ENCODE results near the gene TBC1D10B. TPM values are rescaled to one million over a fixed set of nuclear protein-coding genes. Genes with fewer than 3 reads are reported as not detected.

Gene TBC1D10B
- total and polyA plus RNA-seq, 9 of the 15 experiments (the other 6 are each of a cell fraction or from before 2014, with no cell fraction given) = 2.2 to 55.4 (median 17.5) TPM

DNA sequence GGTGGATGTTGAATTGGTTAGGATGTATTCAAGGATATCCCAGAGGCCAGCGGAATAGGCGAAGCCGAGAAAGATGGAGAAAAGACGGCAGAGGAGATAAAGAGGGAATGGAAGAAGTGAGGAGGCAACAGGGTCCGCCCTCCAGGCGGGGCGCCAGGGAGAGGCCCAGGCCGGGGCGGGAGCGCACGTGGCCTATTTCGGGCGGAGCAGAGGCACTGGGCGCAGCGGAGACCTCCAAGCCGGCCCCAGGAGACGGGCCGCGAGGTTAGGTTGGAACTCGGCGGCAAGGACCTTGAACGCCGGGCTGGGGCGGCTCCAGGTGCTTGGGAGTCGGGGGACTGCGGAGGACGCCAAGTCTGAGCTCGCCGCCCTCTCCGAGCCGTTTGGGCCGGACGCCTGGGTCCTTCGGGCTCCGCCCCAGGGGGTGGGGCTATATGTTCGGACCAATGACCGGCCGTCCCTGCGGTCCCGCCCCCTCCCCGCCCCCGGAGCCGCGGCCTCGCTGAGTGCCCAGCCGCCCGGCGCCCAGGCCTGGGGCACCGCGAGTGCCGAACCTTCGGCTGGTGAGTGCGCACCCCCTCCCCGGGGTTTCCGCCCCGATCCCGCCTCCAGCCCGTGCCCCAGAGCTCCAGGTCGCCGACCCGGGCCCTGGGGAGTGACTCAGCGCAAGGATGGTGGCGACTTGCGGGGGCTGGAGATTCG lies 37.0 kb upstream of the TBC1D10B start, which contains the start of gene ZNF771 (continued):
- TF ChIP-seq, protein P1, sequence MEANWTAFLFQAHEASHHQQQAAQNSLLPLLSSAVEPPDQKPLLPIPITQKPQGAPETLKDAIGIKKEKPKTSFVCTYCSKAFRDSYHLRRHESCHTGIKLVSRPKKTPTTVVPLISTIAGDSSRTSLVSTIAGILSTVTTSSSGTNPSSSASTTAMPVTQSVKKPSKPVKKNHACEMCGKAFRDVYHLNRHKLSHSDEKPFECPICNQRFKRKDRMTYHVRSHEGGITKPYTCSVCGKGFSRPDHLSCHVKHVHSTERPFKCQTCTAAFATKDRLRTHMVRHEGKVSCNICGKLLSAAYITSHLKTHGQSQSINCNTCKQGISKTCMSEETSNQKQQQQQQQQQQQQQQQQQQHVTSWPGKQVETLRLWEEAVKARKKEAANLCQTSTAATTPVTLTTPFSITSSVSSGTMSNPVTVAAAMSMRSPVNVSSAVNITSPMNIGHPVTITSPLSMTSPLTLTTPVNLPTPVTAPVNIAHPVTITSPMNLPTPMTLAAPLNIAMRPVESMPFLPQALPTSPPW (CRISPR knock-in tag; IDR thresholded peaks at IDR 0.05) = no peak
- TF ChIP-seq ESRRA (IDR thresholded peaks at IDR 0.05; ENCODE audit: borderline replicate concordance, low read depth) (no peak), TEAD2 (tag; IDR thresholded peaks at IDR 0.05) (no peak), TBL1XR1 (IDR thresholded peaks at IDR 0.05; ENCODE audit: low read length in 2 of 2) (no peak), NELFE (IDR thresholded peaks at IDR 0.05; ENCODE audit: insufficient read depth, insufficient read length) (no peak), ATF1 (CRISPR knock-in tag; IDR thresholded peaks at IDR 0.05) (0 out of 2 replicates have a peak, but pooled peaks have one; percentile 24), ATF1 (tag; IDR thresholded peaks at IDR 0.05) (peak; percentile 61), SMARCE1 (IDR thresholded peaks at IDR 0.05) (peak; percentile 58), MAFK (IDR thresholded peaks at IDR 0.05; ENCODE audit: low read length) (peak; percentile 19; the same call in 1 of the 2 replicates), PTRF (tag; IDR thresholded peaks at IDR 0.05) (no peak), E2F1 (CRISPR knock-in tag; IDR thresholded peaks at IDR 0.05) (no peak), ELF1 (tag; IDR thresholded peaks at IDR 0.05) (no peak), DIDO1 (tag; IDR thresholded peaks at IDR 0.05; ENCODE audit: low read depth) (no peak; the same call in 1 of the 2 replicates), ZNF23 (CRISPR knock-in tag; IDR thresholded peaks at IDR 0.05) (no peak), CCNT2 (IDR thresholded peaks at IDR 0.05; ENCODE audit: borderline replicate concordance, extremely low read depth, insufficient read length, low read depth, low read length) (peak; percentile 86)
- TF ChIP-seq, protein P2, sequence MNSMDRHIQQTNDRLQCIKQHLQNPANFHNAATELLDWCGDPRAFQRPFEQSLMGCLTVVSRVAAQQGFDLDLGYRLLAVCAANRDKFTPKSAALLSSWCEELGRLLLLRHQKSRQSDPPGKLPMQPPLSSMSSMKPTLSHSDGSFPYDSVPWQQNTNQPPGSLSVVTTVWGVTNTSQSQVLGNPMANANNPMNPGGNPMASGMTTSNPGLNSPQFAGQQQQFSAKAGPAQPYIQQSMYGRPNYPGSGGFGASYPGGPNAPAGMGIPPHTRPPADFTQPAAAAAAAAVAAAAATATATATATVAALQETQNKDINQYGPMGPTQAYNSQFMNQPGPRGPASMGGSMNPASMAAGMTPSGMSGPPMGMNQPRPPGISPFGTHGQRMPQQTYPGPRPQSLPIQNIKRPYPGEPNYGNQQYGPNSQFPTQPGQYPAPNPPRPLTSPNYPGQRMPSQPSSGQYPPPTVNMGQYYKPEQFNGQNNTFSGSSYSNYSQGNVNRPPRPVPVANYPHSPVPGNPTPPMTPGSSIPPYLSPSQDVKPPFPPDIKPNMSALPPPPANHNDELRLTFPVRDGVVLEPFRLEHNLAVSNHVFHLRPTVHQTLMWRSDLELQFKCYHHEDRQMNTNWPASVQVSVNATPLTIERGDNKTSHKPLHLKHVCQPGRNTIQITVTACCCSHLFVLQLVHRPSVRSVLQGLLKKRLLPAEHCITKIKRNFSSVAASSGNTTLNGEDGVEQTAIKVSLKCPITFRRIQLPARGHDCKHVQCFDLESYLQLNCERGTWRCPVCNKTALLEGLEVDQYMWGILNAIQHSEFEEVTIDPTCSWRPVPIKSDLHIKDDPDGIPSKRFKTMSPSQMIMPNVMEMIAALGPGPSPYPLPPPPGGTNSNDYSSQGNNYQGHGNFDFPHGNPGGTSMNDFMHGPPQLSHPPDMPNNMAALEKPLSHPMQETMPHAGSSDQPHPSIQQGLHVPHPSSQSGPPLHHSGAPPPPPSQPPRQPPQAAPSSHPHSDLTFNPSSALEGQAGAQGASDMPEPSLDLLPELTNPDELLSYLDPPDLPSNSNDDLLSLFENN (IDR thresholded peaks at IDR 0.05; ENCODE audit: low read depth in 2 of 2, low read length in 2 of 2) = no peak
- TF ChIP-seq, protein P3, sequence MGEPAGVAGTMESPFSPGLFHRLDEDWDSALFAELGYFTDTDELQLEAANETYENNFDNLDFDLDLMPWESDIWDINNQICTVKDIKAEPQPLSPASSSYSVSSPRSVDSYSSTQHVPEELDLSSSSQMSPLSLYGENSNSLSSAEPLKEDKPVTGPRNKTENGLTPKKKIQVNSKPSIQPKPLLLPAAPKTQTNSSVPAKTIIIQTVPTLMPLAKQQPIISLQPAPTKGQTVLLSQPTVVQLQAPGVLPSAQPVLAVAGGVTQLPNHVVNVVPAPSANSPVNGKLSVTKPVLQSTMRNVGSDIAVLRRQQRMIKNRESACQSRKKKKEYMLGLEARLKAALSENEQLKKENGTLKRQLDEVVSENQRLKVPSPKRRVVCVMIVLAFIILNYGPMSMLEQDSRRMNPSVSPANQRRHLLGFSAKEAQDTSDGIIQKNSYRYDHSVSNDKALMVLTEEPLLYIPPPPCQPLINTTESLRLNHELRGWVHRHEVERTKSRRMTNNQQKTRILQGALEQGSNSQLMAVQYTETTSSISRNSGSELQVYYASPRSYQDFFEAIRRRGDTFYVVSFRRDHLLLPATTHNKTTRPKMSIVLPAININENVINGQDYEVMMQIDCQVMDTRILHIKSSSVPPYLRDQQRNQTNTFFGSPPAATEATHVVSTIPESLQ (CRISPR knock-in tag; IDR thresholded peaks at IDR 0.05) = peak; percentile 81; the same call in 1 of the 2 replicates
- TF ChIP-seq, protein P4, sequence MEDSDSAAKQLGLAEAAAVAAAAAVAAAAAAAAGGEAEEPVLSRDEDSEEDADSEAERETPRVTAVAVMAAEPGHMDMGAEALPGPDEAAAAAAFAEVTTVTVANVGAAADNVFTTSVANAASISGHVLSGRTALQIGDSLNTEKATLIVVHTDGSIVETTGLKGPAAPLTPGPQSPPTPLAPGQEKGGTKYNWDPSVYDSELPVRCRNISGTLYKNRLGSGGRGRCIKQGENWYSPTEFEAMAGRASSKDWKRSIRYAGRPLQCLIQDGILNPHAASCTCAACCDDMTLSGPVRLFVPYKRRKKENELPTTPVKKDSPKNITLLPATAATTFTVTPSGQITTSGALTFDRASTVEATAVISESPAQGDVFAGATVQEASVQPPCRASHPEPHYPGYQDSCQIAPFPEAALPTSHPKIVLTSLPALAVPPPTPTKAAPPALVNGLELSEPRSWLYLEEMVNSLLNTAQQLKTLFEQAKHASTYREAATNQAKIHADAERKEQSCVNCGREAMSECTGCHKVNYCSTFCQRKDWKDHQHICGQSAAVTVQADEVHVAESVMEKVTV (CRISPR knock-in tag; IDR thresholded peaks at IDR 0.05) = no peak

Data from K562 (cell line).